GM23338 (cell line): ENCODE measurements around the gene EXPH5. TPM values are rescaled to one million over a fixed set of nuclear protein-coding genes. Genes with fewer than 3 reads are reported as not detected.

Experiments used
- ATAC-seq: fragments of 200-7000 bp; cut with Tn5 transposase; 3 replicates; pipeline ENCODE4 v1.9.1; 2020
- DNase-seq: peaks from one replicate; pipeline ENCODE4 v3.0.0-alpha.2; 2015; ENCODE audit warnings: low spot score
- H2AFZ ChIP-seq: fragments of 200-600 bp; sonication (generic); 2 replicates; pipeline ENCODE4 v1.8.0; 2016; ENCODE audit warnings: antibody characterized with exemption, mild to moderate bottlenecking, moderate library complexity
- H3F3A ChIP-seq: fragments of 200-600 bp; sonication (generic); replicated peaks from 2 replicates; pipeline ENCODE4 v1.8.0; 2017; ENCODE audit warnings: antibody characterized with exemption, mixed run types, low read depth
- H3K27ac ChIP-seq: fragments of 200-600 bp; sonication (generic); 2 replicates; pipeline ENCODE4 v1.6.1; 2016; ENCODE audit warnings: low read depth
- H3K27me3 ChIP-seq: fragments of 200-600 bp; sonication (generic); 2 replicates; pipeline ENCODE4 v1.8.0; 2016; ENCODE audit warnings: mild to moderate bottlenecking, mixed run types, moderate library complexity; ENCODE audit not compliant: insufficient read depth
- H3K36me3 ChIP-seq: fragments of 200-600 bp; sonication (generic); 2 replicates; pipeline ENCODE4 v1.8.0; 2016; ENCODE audit warnings: mild to moderate bottlenecking; ENCODE audit not compliant: insufficient read depth
- H3K4me1 ChIP-seq: fragments of 200-600 bp; sonication (generic); 2 replicates; pipeline ENCODE4 v1.8.0; 2016; ENCODE audit warnings: mild to moderate bottlenecking, moderate library complexity; ENCODE audit not compliant: insufficient read depth
- H3K4me2 ChIP-seq: fragments of 200-600 bp; sonication (generic); 2 replicates; pipeline ENCODE4 v1.7.1; 2017; ENCODE audit warnings: mixed run types
- H3K4me3 ChIP-seq: fragments of 200-600 bp; sonication (generic); 2 replicates; pipeline ENCODE4 v1.6.1; 2016; ENCODE audit warnings: mixed run types
- H3K79me2 ChIP-seq: fragments of 200-600 bp; sonication (generic); replicated peaks from 2 replicates; pipeline ENCODE4 v1.8.0; 2017; ENCODE audit warnings: mild to moderate bottlenecking; ENCODE audit not compliant: insufficient read depth
- H3K9me2 ChIP-seq: fragments of 200-600 bp; sonication (generic); 2 replicates; pipeline ENCODE4 v1.8.0; 2017; ENCODE audit not compliant: insufficient read depth
- H4K20me1 ChIP-seq: fragments of 200-600 bp; sonication (generic); replicated peaks from 2 replicates; pipeline ENCODE4 v1.8.0; 2017; ENCODE audit warnings: mild to moderate bottlenecking; ENCODE audit not compliant: insufficient read depth
- H3K27ac Mint-ChIP-seq: 2 replicates; pipeline ENCODE4 v1.8.0; 2020; ENCODE audit warnings: inconsistent platforms, mild to moderate bottlenecking, moderate library complexity, mixed read lengths
- H3K27me3 Mint-ChIP-seq: 3 replicates; pipeline ENCODE4 v1.8.0; 2022; ENCODE audit warnings: low read depth, mild to moderate bottlenecking, moderate library complexity, mixed read lengths, inconsistent platforms; ENCODE audit not compliant: insufficient read depth, poor library complexity
- H3K36me3 Mint-ChIP-seq: 3 replicates; pipeline ENCODE4 v1.8.0; 2021; ENCODE audit warnings: low read depth, mild to moderate bottlenecking, inconsistent platforms, moderate library complexity, mixed read lengths
- H3K4me1 Mint-ChIP-seq: 3 replicates; pipeline ENCODE4 v1.8.0; 2020; ENCODE audit warnings: mild to moderate bottlenecking, inconsistent platforms, mixed read lengths
- H3K4me3 Mint-ChIP-seq: 3 replicates; pipeline ENCODE4 v1.8.0; 2021; ENCODE audit warnings: moderate library complexity, mild to moderate bottlenecking, inconsistent platforms, mixed read lengths
- H3K9me3 Mint-ChIP-seq: 3 replicates; pipeline ENCODE4 v1.8.0; 2020; ENCODE audit warnings: moderate library complexity, mild to moderate bottlenecking, inconsistent platforms, mixed read lengths
- CREB1 ChIP-seq: fragments of 250-450 bp; sonication (Bioruptor Pico); IDR thresholded peaks from 2 replicates; pipeline ENCODE4 v1.5.0; 2020; ENCODE audit warnings: low read depth, mild to moderate bottlenecking, moderate library complexity
- ETS1 ChIP-seq: IDR thresholded peaks from 2 replicates; pipeline ENCODE4 v1.6.1; 2016; ENCODE audit warnings: antibody characterized with exemption
- EZH2 ChIP-seq: fragments of 200-600 bp; sonication (generic); IDR thresholded peaks from one replicate; pipeline ENCODE4 v1.8.0; 2017; ENCODE audit warnings: antibody characterized with exemption, mild to moderate bottlenecking, low read depth; ENCODE audit not compliant: unreplicated experiment
- EZH2phosphoT487 ChIP-seq: fragments of 200-600 bp; sonication (generic); IDR thresholded peaks from one replicate; pipeline ENCODE4 v1.8.1; 2018; ENCODE audit warnings: antibody characterized with exemption; ENCODE audit not compliant: unreplicated experiment
- JUNB ChIP-seq: IDR thresholded peaks from one replicate; pipeline ENCODE4 v1.6.1; 2016; ENCODE audit warnings: antibody characterized with exemption; ENCODE audit not compliant: unreplicated experiment
- REST ChIP-seq: IDR thresholded peaks from one replicate; pipeline ENCODE4 v1.6.1; 2018; ENCODE audit warnings: antibody characterized with exemption; ENCODE audit not compliant: unreplicated experiment
- STAT1 ChIP-seq: IDR thresholded peaks from one replicate; pipeline ENCODE4 v1.6.1; 2016; ENCODE audit warnings: antibody characterized with exemption; ENCODE audit not compliant: unreplicated experiment
- ZNF114 ChIP-seq: fragments of 250-450 bp; sonication (Bioruptor Pico); IDR thresholded peaks from 2 replicates; pipeline ENCODE4 v1.5.0; 2020; ENCODE audit warnings: mild to moderate bottlenecking, moderate library complexity
- ZNF462 ChIP-seq: fragments of 250-450 bp; sonication (Bioruptor Pico); IDR thresholded peaks from 2 replicates; pipeline ENCODE4 v1.5.0; 2020; ENCODE audit warnings: mild to moderate bottlenecking, moderate library complexity
- polyA plus RNA-seq: library from polyadenylated mRNA; unstranded; fragments of >200 nt; fragmentation: Nextera tagmentation; extraction: Ambion mirVana; gene quantifications from 2 replicates; pipeline ENCODE4 v1.2.1, GENCODE V29; 2016
- total RNA-seq: library from RNA; depleted of rRNA; stranded (reverse); fragments of >200 nt; shearing (Covaris generic); gene quantifications from 2 replicates; pipeline ENCODE4 v1.2.3, GENCODE V29; 2014
- TF ChIP-seq, protein P1 (sequence below), 2 experiments: fragments of 200-600 bp in 1 of 2; sonication (generic) in 1 of 2; conservative IDR thresholded peaks; 2 replicates each; pipeline versions ENCODE4 v1.5.1 to v1.6.1; 2016 to 2017; ENCODE audit warnings: antibody characterized with exemption in 2 of 2, low read depth in 2 of 2, mild to moderate bottlenecking in 2 of 2, moderate library complexity in 1 of 2

The EXPH5 gene
- total and polyA plus RNA-seq, 2 experiments from 2014 or later: 3.6 to 12.6 TPM

GRCh38 chr11:108574675-108575074 is 18.9 kb downstream of the EXPH5 start (continued):
- TF ChIP-seq, protein P1, sequence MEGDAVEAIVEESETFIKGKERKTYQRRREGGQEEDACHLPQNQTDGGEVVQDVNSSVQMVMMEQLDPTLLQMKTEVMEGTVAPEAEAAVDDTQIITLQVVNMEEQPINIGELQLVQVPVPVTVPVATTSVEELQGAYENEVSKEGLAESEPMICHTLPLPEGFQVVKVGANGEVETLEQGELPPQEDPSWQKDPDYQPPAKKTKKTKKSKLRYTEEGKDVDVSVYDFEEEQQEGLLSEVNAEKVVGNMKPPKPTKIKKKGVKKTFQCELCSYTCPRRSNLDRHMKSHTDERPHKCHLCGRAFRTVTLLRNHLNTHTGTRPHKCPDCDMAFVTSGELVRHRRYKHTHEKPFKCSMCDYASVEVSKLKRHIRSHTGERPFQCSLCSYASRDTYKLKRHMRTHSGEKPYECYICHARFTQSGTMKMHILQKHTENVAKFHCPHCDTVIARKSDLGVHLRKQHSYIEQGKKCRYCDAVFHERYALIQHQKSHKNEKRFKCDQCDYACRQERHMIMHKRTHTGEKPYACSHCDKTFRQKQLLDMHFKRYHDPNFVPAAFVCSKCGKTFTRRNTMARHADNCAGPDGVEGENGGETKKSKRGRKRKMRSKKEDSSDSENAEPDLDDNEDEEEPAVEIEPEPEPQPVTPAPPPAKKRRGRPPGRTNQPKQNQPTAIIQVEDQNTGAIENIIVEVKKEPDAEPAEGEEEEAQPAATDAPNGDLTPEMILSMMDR (conservative IDR thresholded peaks at IDR 0.05; ENCODE audit: low read depth in 2 of 2): no peak

GRCh38 chr11:108571001-108571400 is 22.6 kb downstream of the EXPH5 start:
- Mint-ChIP-seq H3K36me3 (peaks cover 2% of the 10 kb centered on the region; the same call in 1 of the 3 replicates), H3K27me3 (peaks cover 4% of the 10 kb centered on the region), H3K4me1 (peaks cover 12% of the 10 kb centered on the region), H3K27ac (no peak overlapping the region), H3K4me3 (no peak overlapping the region), H3K9me3 (no peaks in the 10 kb centered on the region)
- TF ChIP-seq CREB1 (CRISPR knock-in tag) (no peak), EZH2phosphoT487 (no peak), ETS1 (no peak), JUNB (no peak), EZH2 (no peak), ZNF114 (no peak), STAT1 (no peak), ZNF462 (CRISPR knock-in tag) (no peak), REST (no peak)
- TF ChIP-seq, protein P1 (conservative IDR thresholded peaks at IDR 0.05; ENCODE audit: low read depth in 2 of 2): no peak
- DNase-seq: no peak
- Histone ChIP-seq H3K79me2 (no peaks in the 10 kb centered on the region), H3K4me3 (no peak overlapping the region), H3K27ac (no peak overlapping the region), H3K4me1 (peaks cover 11% of the 10 kb centered on the region; the same call in 1 of the 2 replicates), H4K20me1 (no peaks in the 10 kb centered on the region), H3K4me2 (no peak overlapping the region), H3F3A (no peaks in the 10 kb centered on the region), H3K27me3 (no peaks in the 10 kb centered on the region), H3K36me3 (no peaks in the 10 kb centered on the region), H2AFZ (no peak overlapping the region), H3K9me2 (no peaks in the 10 kb centered on the region)
- no peak for ATAC-seq
